Panc1 (cell line): ENCODE measurements around the gene ZNF214. TPM values are rescaled to one million over a fixed set of nuclear protein-coding genes. Genes with fewer than 3 reads are reported as not detected.

Source experiments
- ATAC-seq: fragments of 200-7000 bp; cut with Tn5 transposase; 2 replicates; pipeline ENCODE4 v1.9.1; 2020; ENCODE audit warnings: mild to moderate bottlenecking, moderate library complexity
- BruUV-seq: library from RNA; stranded (reverse); fragments of 400-500 nt; replicated peaks from 2 replicates; lab custom pipeline; 2021; lab: Mats Ljungman, UMichigan
- CTCF ChIA-PET: fragments of 300-600 bp; sonication (Branson Sonifier 250); formaldehyde crosslinking; loops from one replicate; lab custom pipeline; 2022; ENCODE audit warnings: antibody characterized with exemption; lab: Charles Lee
- POLR2A ChIA-PET: fragments of 300-600 bp; sonication (Branson Sonifier 250); formaldehyde crosslinking; loops from one replicate; lab custom pipeline; 2022; ENCODE audit warnings: antibody characterized with exemption; lab: Charles Lee
- DNase-seq: peaks from one replicate; pipeline ENCODE4 v3.0.0-alpha.2; 2010; ENCODE audit warnings: low read depth, low spot score
- H3K27ac ChIP-seq: 2 replicates; pipeline ENCODE4 v1.5.1; 2011; ENCODE audit warnings: mild to moderate bottlenecking, low read length, inconsistent platforms
- H3K27me3 ChIP-seq: fragments of 200-500 bp; sonication (Bioruptor generic); 2 replicates; pipeline ENCODE4 v1.6.0; 2014; ENCODE audit warnings: low read length, inconsistent platforms; ENCODE audit not compliant: control insufficient read depth, insufficient read depth
- H3K36me3 ChIP-seq: fragments of 200-500 bp; sonication (Bioruptor generic); 2 replicates; pipeline ENCODE4 v1.5.1; 2014; ENCODE audit warnings: inconsistent platforms, mild to moderate bottlenecking, low read length, moderate library complexity; ENCODE audit not compliant: control insufficient read depth, insufficient read depth
- H3K4me1 ChIP-seq: 2 replicates; pipeline ENCODE4 v1.5.1; 2011; ENCODE audit warnings: inconsistent platforms, mild to moderate bottlenecking, low read length, moderate library complexity; ENCODE audit not compliant: control insufficient read depth, insufficient read depth
- H3K4me3 ChIP-seq, 2 experiments: 2 replicates each; pipeline ENCODE4 v1.5.1; 2011 to 2012; ENCODE audit warnings: low read depth in 2 of 2, low read length in 2 of 2, mild to moderate bottlenecking in 2 of 2, inconsistent platforms in 1 of 2, moderate library complexity in 1 of 2
- H3K9me3 ChIP-seq: fragments of 200-500 bp; sonication (Bioruptor generic); 2 replicates; pipeline ENCODE4 v1.5.1; 2014; ENCODE audit warnings: low read depth, mild to moderate bottlenecking, inconsistent platforms, low read length, moderate library complexity; ENCODE audit not compliant: control insufficient read depth, insufficient read depth
- CTCF ChIP-seq: fragments of 450-650 bp; IDR thresholded peaks from 2 replicates; pipeline ENCODE4 v1.5.1; 2017; ENCODE audit warnings: mild to moderate bottlenecking
- POLR2AphosphoS5 ChIP-seq: IDR thresholded peaks from 2 replicates; pipeline ENCODE4 v1.6.1; 2012; ENCODE audit warnings: mild to moderate bottlenecking, low read depth, low read length, moderate library complexity
- SIN3A ChIP-seq: IDR thresholded peaks from 2 replicates; pipeline ENCODE4 v1.6.1; 2012; ENCODE audit warnings: low read depth, mild to moderate bottlenecking, low read length, moderate library complexity, borderline replicate concordance; ENCODE audit not compliant: insufficient read depth
- TCF7L2 ChIP-seq: IDR thresholded peaks from 2 replicates; pipeline ENCODE4 v1.6.1; 2011; ENCODE audit warnings: mild to moderate bottlenecking, low read depth, low read length, inconsistent platforms
- in situ Hi-C: cut with HindIII; loops from 2 replicates; pipeline ENCODE4 v1.10.0; 2016; ENCODE audit warnings: low sequenced_read_pairs, low pct_unique_long_range_greater_than_20kb
- intact Hi-C: fragments of 100-400 bp; cut with micrococcal nuclease; formaldehyde crosslinking; loops from one replicate; pipeline ENCODE4 v1.10.0; 2022; ENCODE audit not compliant: unreplicated experiment
- total RNA-seq: library from RNA; stranded (reverse); gene quantifications from one replicate; pipeline ENCODE4 v1.2.1, GENCODE V29; 2021; ENCODE audit not compliant: unreplicated experiment
- TF ChIP-seq, protein P1 (sequence below), 2 experiments: IDR thresholded peaks; 2 replicates each; pipeline ENCODE4 v1.6.1; 2011 to 2012; ENCODE audit warnings: low read depth in 2 of 2, control low read depth in 1 of 2, low read length in 1 of 2, mild to moderate bottlenecking in 1 of 2, moderate library complexity in 1 of 2; ENCODE audit not compliant: insufficient read depth in 1 of 2

Gene ZNF214
- total RNA-seq, 1 experiment from 2014 or later = 3.0 TPM

- H3K27ac ChIP-seq = no peak overlapping the region
- H3K4me3 ChIP-seq = no peak overlapping the region
- no peak for ATAC-seq
- no peaks in the 10 kb centered on the region for H3K27me3 ChIP-seq
- ChIA-PET POLR2A (no interaction called here), CTCF (no interaction called here)
- no peak for DNase-seq
- in situ Hi-C loops (no loop called here), intact Hi-C loops (no loop called here)
- no peaks in the 10 kb centered on the region for H3K36me3 ChIP-seq
- BruUV-seq = no TSS peak
- 0 out of 2 replicates have a peak, but pooled peaks cover 5% of the 10 kb centered on the region for H3K4me1 ChIP-seq
- H3K9me3 ChIP-seq = no peaks in the 10 kb centered on the region
- TF ChIP-seq CTCF (no peak), TCF7L2 (no peak), SIN3A (no peak), POLR2AphosphoS5 (no peak)
- TF ChIP-seq, protein P1, sequence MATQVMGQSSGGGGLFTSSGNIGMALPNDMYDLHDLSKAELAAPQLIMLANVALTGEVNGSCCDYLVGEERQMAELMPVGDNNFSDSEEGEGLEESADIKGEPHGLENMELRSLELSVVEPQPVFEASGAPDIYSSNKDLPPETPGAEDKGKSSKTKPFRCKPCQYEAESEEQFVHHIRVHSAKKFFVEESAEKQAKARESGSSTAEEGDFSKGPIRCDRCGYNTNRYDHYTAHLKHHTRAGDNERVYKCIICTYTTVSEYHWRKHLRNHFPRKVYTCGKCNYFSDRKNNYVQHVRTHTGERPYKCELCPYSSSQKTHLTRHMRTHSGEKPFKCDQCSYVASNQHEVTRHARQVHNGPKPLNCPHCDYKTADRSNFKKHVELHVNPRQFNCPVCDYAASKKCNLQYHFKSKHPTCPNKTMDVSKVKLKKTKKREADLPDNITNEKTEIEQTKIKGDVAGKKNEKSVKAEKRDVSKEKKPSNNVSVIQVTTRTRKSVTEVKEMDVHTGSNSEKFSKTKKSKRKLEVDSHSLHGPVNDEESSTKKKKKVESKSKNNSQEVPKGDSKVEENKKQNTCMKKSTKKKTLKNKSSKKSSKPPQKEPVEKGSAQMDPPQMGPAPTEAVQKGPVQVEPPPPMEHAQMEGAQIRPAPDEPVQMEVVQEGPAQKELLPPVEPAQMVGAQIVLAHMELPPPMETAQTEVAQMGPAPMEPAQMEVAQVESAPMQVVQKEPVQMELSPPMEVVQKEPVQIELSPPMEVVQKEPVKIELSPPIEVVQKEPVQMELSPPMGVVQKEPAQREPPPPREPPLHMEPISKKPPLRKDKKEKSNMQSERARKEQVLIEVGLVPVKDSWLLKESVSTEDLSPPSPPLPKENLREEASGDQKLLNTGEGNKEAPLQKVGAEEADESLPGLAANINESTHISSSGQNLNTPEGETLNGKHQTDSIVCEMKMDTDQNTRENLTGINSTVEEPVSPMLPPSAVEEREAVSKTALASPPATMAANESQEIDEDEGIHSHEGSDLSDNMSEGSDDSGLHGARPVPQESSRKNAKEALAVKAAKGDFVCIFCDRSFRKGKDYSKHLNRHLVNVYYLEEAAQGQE (IDR thresholded peaks at IDR 0.05; ENCODE audit: insufficient read depth in 1 of 2, low read depth in 2 of 2, low read length in 1 of 2) = no peak
Observed at GRCh38 chr11:6991227-6991626, 28.9 kb downstream of the ZNF214 start.

- TF ChIP-seq TCF7L2 = no peak
- TF ChIP-seq SIN3A = no peak
- no peak for TF ChIP-seq POLR2AphosphoS5
- TF ChIP-seq, protein P1 (IDR thresholded peaks at IDR 0.05; ENCODE audit: insufficient read depth in 1 of 2, low read depth in 2 of 2, low read length in 1 of 2) = no peak
- no peak for TF ChIP-seq CTCF
- Histone ChIP-seq H3K27ac (no peak overlapping the region), H3K9me3 (no peaks in the 10 kb centered on the region), H3K4me1 (0 out of 2 replicates have a peak, but pooled peaks cover 5% of the 10 kb centered on the region), H3K4me3 (no peak overlapping the region), H3K27me3 (no peaks in the 10 kb centered on the region), H3K36me3 (no peaks in the 10 kb centered on the region)
- POLR2A ChIA-PET = no interaction called here
- in situ Hi-C loops (no loop called here), intact Hi-C loops (no loop called here)
- no peak for ATAC-seq
- no TSS peak for BruUV-seq
- CTCF ChIA-PET = no interaction called here
- no peak for DNase-seq
Observed at GRCh38 chr11:6988506-6988905, 31.6 kb downstream of the ZNF214 start.
